ENCODE measurements around the gene ACER2.
A peak's percentile ranks its signal among the peaks of the same experiment; 100 is the strongest.

The ACER2 gene

GRCh38 chr9:19486803-19487202, 78.0 kb downstream of the ACER2 start:
- DNase-seq (ENCODE audit: low spot score): no peak

DNA sequence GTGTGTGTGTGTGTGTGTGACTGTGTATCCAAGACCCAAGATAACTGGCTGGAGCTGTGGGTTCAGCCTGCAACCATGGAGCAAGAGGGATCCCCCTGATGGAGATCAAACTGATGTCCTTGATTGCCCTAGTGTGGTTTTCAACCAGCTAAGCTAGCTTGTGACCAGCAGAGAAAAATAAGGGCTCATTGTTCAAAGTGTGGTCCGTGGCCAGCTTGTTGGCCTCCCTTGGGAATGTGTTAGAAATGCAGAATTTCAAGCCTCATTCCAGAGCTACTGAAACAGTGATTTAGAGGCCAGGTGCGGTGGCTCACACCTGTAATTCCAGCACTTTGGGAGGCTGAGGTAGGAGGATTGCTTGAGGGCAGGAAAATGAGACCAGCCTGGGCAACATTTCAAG, 79.9 kb downstream of the ACER2 start:
- DNase-seq (ENCODE audit: low spot score): no peak

DNA sequence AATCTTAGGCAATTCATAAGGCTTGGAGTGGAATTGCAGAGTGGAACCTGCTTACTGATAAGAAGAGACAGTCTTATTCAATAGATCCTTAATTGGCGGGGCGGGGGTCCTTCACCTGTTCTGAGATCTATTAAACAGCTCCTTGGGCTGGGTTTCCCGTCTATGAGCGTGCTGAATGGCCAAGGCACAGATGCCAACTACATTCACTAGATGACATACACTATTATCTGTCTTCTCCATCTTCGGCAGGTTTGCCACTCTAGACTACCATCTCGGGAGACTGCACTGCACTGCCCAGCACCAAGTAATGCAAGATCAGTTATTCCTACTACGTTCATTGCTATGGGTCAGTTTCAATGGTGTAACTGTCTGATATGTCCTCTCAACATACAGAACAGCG, 81.5 kb downstream of the ACER2 start:
- DNase-seq (ENCODE audit: low spot score): no peak

- no peak for DNase-seq (ENCODE audit: low spot score)
Observed at GRCh38 chr9:19490828-19491227, 82.0 kb downstream of the ACER2 start.

- DNase-seq (ENCODE audit: low spot score): no peak
Observed at GRCh38 chr9:19492775-19493173, 84.0 kb downstream of the ACER2 start.

DNA sequence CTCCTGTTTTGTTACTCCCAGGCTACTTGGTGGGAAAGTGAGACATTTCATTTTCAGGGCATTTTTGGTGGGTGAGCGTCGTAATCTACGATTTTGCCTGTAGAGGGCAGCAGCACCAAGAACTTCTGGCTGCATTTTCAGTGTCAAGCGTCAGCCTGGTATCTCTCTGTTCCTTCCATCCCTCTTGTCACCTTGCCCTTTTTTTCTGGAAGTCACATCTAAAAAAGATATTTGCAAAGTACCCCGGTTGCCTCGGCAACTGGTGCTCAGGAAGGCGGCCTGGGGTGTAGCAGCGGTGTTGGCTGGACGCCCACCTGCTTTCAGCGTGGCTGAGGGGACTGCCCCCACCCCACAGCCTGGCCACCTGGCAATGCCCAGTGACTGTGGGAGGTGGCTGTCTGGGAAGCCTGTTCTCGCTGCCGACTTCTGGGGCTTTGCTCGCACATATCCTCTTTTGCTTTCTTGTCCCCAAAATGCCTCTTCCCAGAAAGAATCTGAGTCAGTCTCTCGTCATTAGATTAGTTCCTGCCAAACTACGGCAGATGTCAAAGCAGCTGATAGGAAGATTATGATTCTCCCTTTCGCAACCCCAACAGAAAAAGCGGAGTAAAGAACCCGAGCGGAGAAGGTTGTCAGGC, 84.5 kb downstream of the ACER2 start:
- peak; percentile 52 for DNase-seq (ENCODE audit: low spot score)

GRCh38 chr9:19493876-19494275, 85.1 kb downstream of the ACER2 start:
- DNase-seq (ENCODE audit: low spot score): no peak

DNA sequence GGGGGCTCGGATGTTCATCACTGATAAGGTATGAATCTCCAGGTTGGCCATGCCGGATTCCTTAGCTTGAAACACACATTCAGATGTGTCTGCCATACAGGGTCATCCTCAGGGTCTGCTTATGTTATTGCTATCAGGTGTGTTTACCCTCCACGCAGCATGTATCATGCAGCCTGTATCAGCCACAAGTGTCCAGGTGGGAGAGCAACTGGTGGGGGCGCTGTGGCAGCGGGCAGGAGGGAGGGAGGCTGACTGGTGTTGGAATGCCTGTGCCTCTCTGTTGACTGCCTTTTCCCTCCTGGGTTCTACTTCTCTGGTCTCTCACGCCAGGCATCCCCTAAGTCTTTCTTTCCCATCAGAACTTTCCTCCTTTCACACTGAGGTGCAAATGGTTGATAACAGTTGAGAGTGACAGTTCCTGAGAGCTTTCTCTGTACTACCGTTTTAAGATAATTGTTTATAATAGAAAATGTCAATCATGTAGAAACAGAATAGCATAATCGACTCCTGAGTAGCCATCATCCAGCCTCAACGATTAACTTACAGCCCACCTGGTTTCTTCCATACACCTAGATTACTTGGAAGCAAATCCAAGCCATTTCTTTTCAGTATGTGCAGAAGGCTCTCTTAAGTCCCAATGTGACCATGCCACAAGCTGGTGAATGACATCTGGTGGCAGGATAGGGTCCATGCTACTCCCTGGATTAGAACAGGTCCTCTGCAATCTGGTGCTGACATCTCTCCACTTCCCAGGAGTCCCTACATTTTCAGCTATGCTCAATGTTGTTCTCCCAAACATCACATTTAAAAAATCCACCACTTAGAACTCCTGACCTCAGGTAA, 86.6 kb downstream of the ACER2 start:
- no peak for DNase-seq (ENCODE audit: low spot score)

GRCh38 chr9:19496321-19497050, 87.7 kb downstream of the ACER2 start:
- DNase-seq (ENCODE audit: low spot score): no peak

- DNase-seq (ENCODE audit: low spot score): no peak
Observed at GRCh38 chr9:19497276-19497675, 88.5 kb downstream of the ACER2 start.

GRCh38 chr9:19498015-19498414, 89.2 kb downstream of the ACER2 start:
- peak; percentile 15 for DNase-seq (ENCODE audit: low spot score)
